Suppressor macrophage (primary cell): Measurements from ENCODE around the gene CLEC16A.
A peak's percentile ranks its signal among the peaks of the same experiment; 100 is the strongest.

ENCODE experiments used
- DNase-seq, 4 experiments: peaks; one replicate each; pipeline ENCODE4 v3.0.0-alpha.2; 2020 to 2022

The CLEC16A gene

DNA sequence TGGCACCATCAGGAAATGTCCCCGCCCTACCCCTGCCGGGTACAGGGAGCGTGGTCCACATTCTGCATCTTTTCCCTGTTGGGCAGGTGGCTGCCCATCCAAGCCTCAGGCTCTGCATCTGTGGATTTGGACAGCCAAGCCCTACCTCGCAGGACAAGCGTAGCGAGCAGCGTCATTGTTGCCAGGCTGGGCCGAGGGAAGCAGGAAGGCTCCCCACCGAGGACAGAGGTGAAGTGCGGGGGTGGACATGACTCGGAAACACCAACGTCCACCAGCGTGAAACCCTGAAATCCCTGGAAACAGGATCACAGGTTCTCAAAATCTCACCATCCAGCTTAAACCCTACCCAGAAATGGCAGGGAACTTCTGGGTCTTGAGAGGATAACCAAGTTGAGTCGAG, 238.0 kb downstream of the CLEC16A start:
- peak in 2 of 4 experiments; percentile 33 to 50 for DNase-seq

GRCh38 chr16:11183035-11183812, 238.9 kb downstream of the CLEC16A start:
- no peak for DNase-seq

- no peak for DNase-seq
Observed at GRCh38 chr16:11183951-11184350, 239.6 kb downstream of the CLEC16A start.

GRCh38 chr16:11187522-11188023, 243.2 kb downstream of the CLEC16A start:
- no peak for DNase-seq

GRCh38 chr16:11188801-11189740, 244.7 kb downstream of the CLEC16A start:
- DNase-seq = no peak

GRCh38 chr16:11190588-11191560, 246.5 kb downstream of the CLEC16A start:
- peak; percentile 70 to 86 (median 84) for DNase-seq

DNA sequence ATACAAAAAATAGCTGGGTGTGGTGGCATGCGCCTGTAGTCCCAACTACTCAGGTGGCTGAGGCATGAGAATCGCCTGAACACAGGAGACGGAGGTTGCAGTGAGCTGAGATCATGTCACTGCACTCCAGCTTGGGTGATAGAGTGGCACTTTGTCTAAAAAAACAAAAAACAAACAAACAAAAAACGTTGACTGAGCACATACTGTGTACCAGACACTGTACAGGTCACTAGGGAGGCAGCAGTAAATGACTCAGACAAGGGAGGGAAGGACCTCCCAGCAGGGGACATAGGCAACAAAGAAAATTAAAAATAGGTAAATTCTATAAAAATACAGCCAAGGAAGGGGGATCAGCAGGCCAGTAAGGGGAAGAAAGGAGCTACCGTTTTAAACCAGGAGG, 247.3 kb downstream of the CLEC16A start:
- DNase-seq = no peak

GRCh38 chr16:11193494-11193893, 249.1 kb downstream of the CLEC16A start:
- no peak for DNase-seq

- no peak for DNase-seq
Observed at GRCh38 chr16:11194913-11195312, 250.5 kb downstream of the CLEC16A start.

GRCh38 chr16:11196286-11196828, 252.0 kb downstream of the CLEC16A start:
- DNase-seq = no peak

DNA sequence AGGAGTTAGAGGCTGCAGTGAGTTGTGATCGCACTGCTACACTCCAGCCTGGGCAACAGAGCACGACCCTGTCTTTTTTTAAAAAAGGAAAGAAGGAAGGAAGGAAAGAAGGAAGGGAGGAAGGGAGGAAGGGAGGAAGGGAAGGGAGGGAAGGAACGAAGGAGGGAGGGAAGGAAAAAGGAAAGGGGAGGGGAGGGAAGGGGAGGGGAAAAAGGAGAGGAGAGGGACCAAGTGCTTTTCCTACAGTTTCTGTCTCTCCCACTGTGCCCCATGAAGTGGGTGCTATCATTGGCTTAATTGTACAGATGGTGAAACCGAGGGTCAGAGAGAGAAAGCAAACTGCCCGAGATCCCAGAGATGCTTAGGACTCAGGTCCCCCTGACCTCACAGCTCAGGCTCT, 254.0 kb downstream of the CLEC16A start:
- DNase-seq = no peak

GRCh38 chr16:11198828-11199227, 254.5 kb downstream of the CLEC16A start:
- no peak for DNase-seq

DNA sequence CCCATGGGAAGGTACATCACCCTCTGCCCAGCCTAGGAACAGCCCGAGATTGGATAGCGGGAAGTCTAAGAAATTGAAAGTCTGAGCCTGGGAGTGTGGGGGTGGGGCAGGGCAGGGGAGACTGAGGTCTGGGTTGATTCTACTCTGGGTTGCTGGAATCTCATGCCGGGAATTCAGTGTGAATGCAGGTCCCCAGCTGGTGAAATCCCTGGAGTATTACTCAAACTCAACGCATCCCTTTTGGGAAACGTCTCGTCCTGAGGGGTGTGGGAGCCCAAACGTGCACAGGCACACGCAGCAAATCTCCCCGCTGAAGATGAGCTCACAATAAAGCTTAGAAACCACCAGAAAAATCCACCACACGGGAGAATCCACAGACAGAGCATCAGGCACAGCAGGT, 256.2 kb downstream of the CLEC16A start:
- no peak for DNase-seq

DNA sequence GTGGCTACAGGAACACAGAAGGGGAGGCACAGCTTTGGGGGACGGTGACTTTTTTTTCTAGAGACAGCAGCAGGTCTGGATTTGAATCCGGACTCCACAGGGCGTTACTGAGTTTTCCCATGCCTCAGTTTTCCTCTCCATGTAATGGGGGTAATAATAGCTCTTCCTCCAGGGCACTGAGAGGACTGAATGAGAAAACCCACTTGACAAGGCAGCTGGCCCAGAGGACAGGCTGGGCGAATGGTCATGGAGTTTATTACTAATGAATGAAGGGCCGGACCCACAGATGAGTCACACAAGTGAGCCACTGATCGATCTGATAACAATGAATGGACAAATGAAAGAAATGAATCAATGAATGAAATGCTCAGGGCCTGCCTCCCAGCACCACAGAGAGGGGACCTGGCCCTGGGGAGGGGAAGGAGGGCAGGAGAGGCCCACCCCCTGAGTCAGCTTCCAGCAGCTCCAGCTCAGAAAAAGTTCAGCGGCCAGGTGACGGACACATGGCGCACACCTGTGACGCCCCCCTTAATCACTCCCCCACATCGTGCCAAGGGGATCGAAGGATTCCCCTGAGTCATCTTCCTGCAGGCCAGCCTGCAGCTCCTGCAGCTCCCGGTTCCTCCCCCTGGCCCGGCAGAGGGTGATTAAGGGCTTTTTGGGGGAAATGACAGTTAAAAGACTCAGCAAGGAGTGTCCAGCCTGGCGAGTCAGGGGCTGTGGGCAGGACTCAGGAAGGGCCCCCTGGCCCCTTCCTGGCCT, 257.3 kb downstream of the CLEC16A start:
- peak; percentile 35 to 66 (median 61) for DNase-seq

DNA sequence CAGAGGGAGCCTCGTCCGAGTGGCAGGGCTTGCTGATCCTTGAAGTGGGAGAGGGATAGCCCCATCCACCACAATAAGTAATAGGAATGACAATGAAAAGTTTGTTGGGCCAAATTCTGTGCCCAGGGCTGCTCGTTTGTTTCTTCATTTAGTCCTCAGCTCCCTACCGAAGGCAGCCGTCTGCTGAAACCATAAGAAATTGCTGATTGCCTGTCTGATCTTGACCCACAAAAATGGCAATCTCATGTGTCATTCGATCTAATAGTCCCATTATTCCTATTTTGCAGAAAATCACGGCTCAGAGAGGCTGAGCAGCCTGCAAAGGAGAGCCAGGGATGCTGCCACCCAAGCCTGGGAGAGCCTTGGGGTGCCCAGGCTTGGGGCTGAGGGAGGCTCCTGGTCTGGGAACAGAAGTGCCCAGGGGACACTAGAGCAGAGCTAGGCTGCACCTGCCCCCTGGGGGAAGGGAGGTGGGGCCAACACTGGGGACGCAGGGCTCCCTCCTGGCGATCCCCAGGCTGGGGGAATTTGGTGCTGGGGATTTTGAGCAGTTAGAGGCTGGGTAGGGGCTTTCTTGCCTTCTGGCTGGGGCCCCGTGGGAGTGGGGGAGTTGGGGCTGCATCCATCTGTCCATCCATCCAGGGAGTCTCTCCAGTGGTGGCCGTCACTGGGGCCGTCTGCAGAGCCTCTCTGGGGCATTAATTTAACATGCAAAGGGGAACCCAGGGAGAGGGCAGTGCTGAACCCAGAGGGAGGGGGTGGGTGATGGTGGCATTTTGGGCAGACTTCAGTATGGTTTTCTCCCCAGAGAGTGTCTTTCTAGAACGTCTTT, 258.1 kb downstream of the CLEC16A start:
- DNase-seq = no peak

DNA sequence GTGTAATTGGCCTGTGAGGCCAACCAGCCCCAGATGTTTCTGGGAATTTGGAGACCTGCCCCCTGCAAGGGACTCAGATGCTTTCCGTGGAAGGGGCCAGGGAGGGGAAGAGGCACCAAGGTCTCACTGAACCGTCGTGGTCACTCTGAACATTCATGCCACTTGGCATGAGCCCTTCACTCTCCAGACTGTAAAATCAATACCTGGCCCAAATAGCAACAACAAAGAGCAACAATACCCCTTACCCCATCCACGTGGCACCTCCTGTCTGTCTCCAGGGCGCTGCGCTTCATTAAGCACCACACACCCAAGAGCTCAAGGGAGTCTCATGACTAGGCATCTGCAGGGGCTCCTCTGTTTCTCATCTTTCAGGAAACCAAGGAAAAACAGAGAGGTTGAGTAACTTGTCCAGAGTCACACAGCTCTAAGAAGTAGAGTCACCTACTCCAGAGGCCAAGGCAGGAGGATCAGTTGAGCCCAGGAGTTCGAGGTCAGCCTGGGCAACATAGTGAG, 258.8 kb downstream of the CLEC16A start:
- DNase-seq = no peak

DNA sequence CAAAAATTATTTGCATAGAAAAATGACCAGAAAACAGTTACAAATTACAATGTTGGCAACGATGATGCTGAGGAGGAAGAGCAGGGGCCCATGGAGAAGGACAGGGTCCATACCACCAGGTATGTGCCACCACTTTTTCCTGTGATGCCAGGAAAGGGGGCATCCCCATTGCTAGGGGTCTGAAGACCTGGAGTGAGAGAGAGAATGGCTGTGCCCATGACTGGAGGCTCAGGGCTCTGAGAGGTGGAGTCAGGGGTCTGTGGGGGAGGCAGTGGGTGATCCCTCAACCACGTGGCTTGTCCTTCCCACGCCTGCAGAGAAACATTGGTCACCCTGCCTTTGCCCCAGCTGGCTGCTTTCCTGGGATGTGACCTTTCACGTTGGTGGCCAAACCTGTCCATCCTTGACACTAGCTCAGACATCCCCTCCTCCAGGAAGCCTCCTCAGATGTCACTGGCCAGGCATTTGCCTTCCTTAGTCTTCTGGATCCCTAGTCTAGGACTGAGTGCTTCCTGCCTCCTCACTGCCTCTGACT, 260.2 kb downstream of the CLEC16A start:
- no peak for DNase-seq

DNA sequence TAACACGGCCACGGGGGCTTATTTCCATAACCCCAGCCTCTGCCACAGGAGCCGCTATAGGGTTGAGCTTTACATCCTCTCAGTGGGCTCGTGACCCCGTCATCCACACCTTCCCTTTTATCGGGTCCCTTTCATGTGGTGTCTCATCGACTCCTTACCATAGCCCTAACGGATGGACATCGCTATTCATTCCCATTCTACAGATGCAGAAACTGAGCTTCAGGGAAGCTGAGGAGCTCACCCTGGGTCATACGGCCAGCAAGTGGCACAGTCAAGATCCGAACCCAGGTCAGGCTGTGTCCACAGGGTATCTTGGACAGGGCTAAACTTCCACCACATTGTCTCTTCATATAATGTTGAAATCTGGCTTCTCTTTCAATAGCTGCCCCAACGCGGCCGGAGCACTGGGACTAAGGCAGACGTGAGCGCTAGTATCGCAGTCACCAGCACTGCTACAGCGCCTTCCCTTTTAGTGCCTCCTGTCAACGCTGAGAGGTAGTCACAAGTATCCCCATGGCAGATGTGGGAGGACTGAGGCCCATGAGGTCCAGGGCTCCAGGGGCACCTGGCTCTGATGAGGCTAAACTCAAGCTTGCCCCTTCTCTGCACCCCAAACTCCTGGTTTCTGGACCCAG, 260.8 kb downstream of the CLEC16A start:
- DNase-seq = no peak
